Glutamatergic neuron (in vitro differentiated cells): ENCODE results near the gene PTPRT. TPM values are rescaled to one million over a fixed set of nuclear protein-coding genes. Genes with fewer than 3 reads are reported as not detected.

ENCODE experiments used
- DNase-seq: peaks from one replicate; pipeline ENCODE4 v3.0.0; 2022
- H3K27ac Mint-ChIP-seq: one replicate; pipeline ENCODE4 v1.8.0; 2020; ENCODE audit warnings: mild to moderate bottlenecking, mixed read lengths, inconsistent platforms; ENCODE audit not compliant: unreplicated experiment
- H3K27me3 Mint-ChIP-seq: one replicate; pipeline ENCODE4 v1.8.0; 2020; ENCODE audit warnings: mild to moderate bottlenecking, moderate library complexity, mixed read lengths, inconsistent platforms; ENCODE audit not compliant: unreplicated experiment
- H3K36me3 Mint-ChIP-seq: one replicate; pipeline ENCODE4 v1.8.0; 2020; ENCODE audit warnings: mild to moderate bottlenecking, mixed read lengths, inconsistent platforms; ENCODE audit not compliant: unreplicated experiment
- H3K4me1 Mint-ChIP-seq: one replicate; pipeline ENCODE4 v1.8.0; 2020; ENCODE audit warnings: mild to moderate bottlenecking, low read depth, mixed read lengths, inconsistent platforms; ENCODE audit not compliant: unreplicated experiment
- H3K4me3 Mint-ChIP-seq: one replicate; pipeline ENCODE4 v1.8.0; 2020; ENCODE audit warnings: mild to moderate bottlenecking, mixed read lengths, inconsistent platforms; ENCODE audit not compliant: unreplicated experiment
- H3K9me3 Mint-ChIP-seq: one replicate; pipeline ENCODE4 v1.8.0; 2020; ENCODE audit warnings: mild to moderate bottlenecking, moderate library complexity, mixed read lengths, inconsistent platforms; ENCODE audit not compliant: unreplicated experiment
- CTCF ChIP-seq: fragments of 200-600 bp; sonication (generic); IDR thresholded peaks from one replicate; pipeline ENCODE4 v1.5.0; 2021; ENCODE audit not compliant: partially characterized antibody, unreplicated experiment
- total RNA-seq: library from RNA; stranded (reverse); fragmentation: NEBNext Ultra II Directional; extraction: Animal tissue kit (Norgen Biotek cat#: 25700); gene quantifications from one replicate; pipeline ENCODE4 v1.2.1, GENCODE V29; 2021; ENCODE audit not compliant: unreplicated experiment

The PTPRT gene
- total RNA-seq, 1 donor from 2014 or later, result 1.9 TPM

GRCh38 chr20:42886046-42886445 lies 303.7 kb downstream of the PTPRT start:
- H3K27ac Mint-ChIP-seq, result no peak overlapping the region
- no peaks in the 10 kb centered on the region for H3K36me3 Mint-ChIP-seq
- no peak for TF ChIP-seq CTCF
- H3K4me1 Mint-ChIP-seq, result no peaks in the 10 kb centered on the region
- H3K9me3 Mint-ChIP-seq, result peaks cover 3% of the 10 kb centered on the region
- no peak overlapping the region for H3K4me3 Mint-ChIP-seq
- DNase-seq, result no peak
- no peaks in the 10 kb centered on the region for H3K27me3 Mint-ChIP-seq

DNA sequence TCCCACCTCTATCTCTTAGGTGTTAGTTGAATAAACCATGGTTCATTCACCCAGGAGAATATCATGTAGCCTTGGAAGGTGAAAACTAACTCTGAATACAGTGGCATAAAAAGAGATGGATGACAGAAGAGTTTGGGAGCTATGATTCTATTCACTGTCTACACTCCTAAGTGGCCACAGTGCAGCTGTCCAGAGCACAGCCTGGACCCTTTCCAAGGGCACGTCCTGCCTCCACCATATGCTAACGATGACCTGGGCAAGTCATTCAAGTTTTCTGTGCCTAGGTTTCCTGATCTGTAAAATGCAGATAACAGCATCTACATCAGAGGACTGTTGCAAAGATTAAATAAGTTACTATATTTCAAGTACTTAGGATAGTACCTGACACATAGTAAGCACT lies 314.1 kb downstream of the PTPRT start:
- Mint-ChIP-seq H3K4me1 (no peaks in the 10 kb centered on the region), H3K9me3 (no peaks in the 10 kb centered on the region), H3K27ac (no peak overlapping the region), H3K27me3 (no peaks in the 10 kb centered on the region), H3K4me3 (no peak overlapping the region), H3K36me3 (no peaks in the 10 kb centered on the region)
- no peak for DNase-seq
- no peak for TF ChIP-seq CTCF

DNA sequence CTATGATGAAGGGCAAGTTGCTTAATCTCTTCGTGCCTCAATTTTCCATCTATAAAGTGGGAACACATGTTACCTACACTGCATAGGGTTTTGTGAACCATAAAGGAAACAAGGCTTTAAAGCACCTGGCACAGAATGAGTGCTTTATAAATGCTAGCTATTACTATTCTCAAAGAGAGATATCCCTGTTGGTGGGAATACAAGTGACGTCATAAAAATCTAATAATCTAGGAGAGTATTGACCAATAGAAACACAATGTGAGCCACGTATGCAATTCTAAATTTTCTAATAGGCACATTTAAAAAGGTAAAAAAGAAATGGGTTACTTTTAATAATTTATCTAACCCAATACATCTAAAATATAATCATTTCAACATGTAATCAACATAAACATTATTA lies 316.4 kb downstream of the PTPRT start:
- Mint-ChIP-seq H3K27me3 (no peaks in the 10 kb centered on the region), H3K4me3 (no peak overlapping the region), H3K4me1 (no peaks in the 10 kb centered on the region), H3K36me3 (no peaks in the 10 kb centered on the region), H3K27ac (no peak overlapping the region), H3K9me3 (no peaks in the 10 kb centered on the region)
- no peak for DNase-seq
- no peak for TF ChIP-seq CTCF

DNA sequence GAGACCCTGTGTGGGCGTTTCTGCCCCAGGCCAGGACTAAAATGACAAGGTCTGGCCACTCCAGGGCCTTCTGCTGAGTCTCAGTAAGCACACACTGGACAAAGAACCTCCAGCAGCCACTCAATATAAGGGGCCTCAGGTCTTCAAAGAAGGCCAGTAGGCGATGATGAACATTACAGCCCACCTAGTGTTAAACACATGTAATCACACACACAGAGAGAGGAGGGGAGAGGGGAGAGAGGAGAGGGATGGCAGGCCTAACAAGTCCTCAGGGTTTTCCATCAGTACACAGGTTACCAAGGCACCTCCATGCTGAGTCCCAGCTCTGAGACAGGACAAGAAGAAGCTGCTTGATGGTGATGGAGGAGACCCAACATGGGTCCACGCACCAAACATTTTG lies 325.6 kb downstream of the PTPRT start:
- H3K27ac Mint-ChIP-seq, result no peak overlapping the region
- H3K9me3 Mint-ChIP-seq, result no peaks in the 10 kb centered on the region
- H3K4me1 Mint-ChIP-seq, result peaks cover 1% of the 10 kb centered on the region
- peaks cover 2% of the 10 kb centered on the region for H3K27me3 Mint-ChIP-seq
- no peak for TF ChIP-seq CTCF
- no peaks in the 10 kb centered on the region for H3K36me3 Mint-ChIP-seq
- no peak overlapping the region for H3K4me3 Mint-ChIP-seq
- DNase-seq, result no peak

- TF ChIP-seq CTCF, result no peak
- Mint-ChIP-seq H3K27me3 (peaks cover 2% of the 10 kb centered on the region), H3K4me3 (no peak overlapping the region), H3K36me3 (peaks cover 4% of the 10 kb centered on the region), H3K9me3 (no peaks in the 10 kb centered on the region), H3K27ac (no peak overlapping the region), H3K4me1 (peaks cover 6% of the 10 kb centered on the region)
- no peak for DNase-seq
Measured at GRCh38 chr20:42862446-42862845, 327.3 kb downstream of the PTPRT start.
